ENCODE data around the gene HDAC4.

DNA sequence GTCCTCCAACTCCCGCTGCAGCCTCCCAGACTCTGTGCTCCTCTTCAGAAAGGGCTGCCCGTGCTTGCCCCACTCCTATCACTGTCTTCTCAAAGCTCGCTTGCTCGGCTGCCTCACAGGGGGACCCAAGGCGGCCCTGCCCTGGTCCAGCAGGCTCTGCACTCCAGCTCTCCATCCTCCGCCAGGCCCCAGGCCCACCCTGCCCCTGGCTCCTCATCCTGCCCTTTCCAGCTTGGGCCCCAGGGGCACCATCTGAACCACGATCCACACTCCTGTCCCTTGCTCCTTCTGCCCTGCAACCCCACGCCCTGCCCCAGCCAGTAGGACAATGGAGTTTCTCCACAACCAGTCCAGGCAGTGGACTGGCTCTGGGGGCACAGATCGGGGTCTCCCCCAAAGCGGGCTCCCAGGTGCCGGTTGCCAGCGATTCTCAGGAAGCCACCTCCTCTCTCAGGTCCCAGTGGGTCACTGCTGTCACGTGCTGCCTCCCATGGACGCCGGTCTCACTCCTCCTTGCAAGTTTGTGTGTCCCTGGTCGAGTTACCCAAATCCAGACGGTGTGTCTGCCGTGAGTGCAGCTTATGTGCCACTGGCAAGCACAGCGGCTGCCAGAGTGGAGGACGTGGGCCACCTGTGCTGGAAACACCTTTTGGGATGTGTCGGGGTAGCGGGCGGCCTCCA, 238.5 kb downstream of the HDAC4 start:
- TF ChIP-seq POLR2AphosphoS2 (conservative IDR thresholded peaks at IDR 0.05; ENCODE audit: low read length), result no peak
- TF ChIP-seq, protein P1, sequence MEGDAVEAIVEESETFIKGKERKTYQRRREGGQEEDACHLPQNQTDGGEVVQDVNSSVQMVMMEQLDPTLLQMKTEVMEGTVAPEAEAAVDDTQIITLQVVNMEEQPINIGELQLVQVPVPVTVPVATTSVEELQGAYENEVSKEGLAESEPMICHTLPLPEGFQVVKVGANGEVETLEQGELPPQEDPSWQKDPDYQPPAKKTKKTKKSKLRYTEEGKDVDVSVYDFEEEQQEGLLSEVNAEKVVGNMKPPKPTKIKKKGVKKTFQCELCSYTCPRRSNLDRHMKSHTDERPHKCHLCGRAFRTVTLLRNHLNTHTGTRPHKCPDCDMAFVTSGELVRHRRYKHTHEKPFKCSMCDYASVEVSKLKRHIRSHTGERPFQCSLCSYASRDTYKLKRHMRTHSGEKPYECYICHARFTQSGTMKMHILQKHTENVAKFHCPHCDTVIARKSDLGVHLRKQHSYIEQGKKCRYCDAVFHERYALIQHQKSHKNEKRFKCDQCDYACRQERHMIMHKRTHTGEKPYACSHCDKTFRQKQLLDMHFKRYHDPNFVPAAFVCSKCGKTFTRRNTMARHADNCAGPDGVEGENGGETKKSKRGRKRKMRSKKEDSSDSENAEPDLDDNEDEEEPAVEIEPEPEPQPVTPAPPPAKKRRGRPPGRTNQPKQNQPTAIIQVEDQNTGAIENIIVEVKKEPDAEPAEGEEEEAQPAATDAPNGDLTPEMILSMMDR (IDR thresholded peaks at IDR 0.05), result no peak
- no peak for TF ChIP-seq EP300 (IDR thresholded peaks at IDR 0.05)
- TF ChIP-seq MYC (IDR thresholded peaks at IDR 0.05; ENCODE audit: borderline replicate concordance, low read length), result no peak

Measured in A549 (cell line).